Endothelial cell of umbilical vein (primary cell): ENCODE measurements around the gene TTLL11. TPM values are rescaled to one million over a fixed set of nuclear protein-coding genes. Genes with fewer than 3 reads are reported as not detected.

Experiments used
- BruUV-seq: library from RNA; stranded (reverse); fragments of 400-500 nt; replicated peaks from 2 replicates; lab custom pipeline; 2021; lab: Mats Ljungman, UMichigan
- CTCF ChIA-PET: fragments of 300-600, 350-600 bp; sonication (Branson Sonifier 250); formaldehyde crosslinking; loops from one replicate; lab custom pipeline; 2021; ENCODE audit warnings: antibody characterized with exemption, inconsistent platforms; lab: Charles Lee
- POLR2A ChIA-PET: fragments of 300-600, 350-600 bp; sonication (Branson Sonifier 250); formaldehyde crosslinking; loops from one replicate; lab custom pipeline; 2021; ENCODE audit warnings: antibody characterized with exemption, inconsistent platforms; lab: Charles Lee
- DNase-seq: peaks from one replicate; pipeline ENCODE4 v3.0.0-alpha.2; 2011; ENCODE audit warnings: low read depth, low spot score
- FAIRE-seq: peaks from 2 replicates; lab custom pipeline; 2011; peaks lifted over from hg19 to GRCh38; lab: Jason Lieb, UNC
- H2AFZ ChIP-seq: 2 replicates; pipeline ENCODE4 v1.6.0; 2012; ENCODE audit warnings: low read depth, low read length, control low read depth, inconsistent platforms
- H3K27ac ChIP-seq: 2 replicates; pipeline ENCODE4 v1.5.1; 2011; ENCODE audit warnings: low read depth, mild to moderate bottlenecking, control low read depth, low read length, moderate library complexity; ENCODE audit not compliant: insufficient read depth
- H3K27me3 ChIP-seq, 2 experiments: 2 replicates each; pipeline versions ENCODE4 v1.6.0 to v1.6.1; 2011; ENCODE audit warnings: low read length in 2 of 2, mixed read lengths in 1 of 2; ENCODE audit not compliant: control insufficient read depth in 2 of 2, insufficient read depth in 2 of 2
- H3K36me3 ChIP-seq, 2 experiments: 2 replicates in 1 of 2; 3 replicates in 1 of 2; pipeline ENCODE4 v1.5.1; 2011; ENCODE audit warnings: low read length in 2 of 2, mild to moderate bottlenecking in 1 of 2, moderate library complexity in 1 of 2; ENCODE audit not compliant: control insufficient read depth in 2 of 2, insufficient read depth in 2 of 2; ENCODE audit errors: extremely low read depth in 1 of 2
- H3K4me1 ChIP-seq: 3 replicates; pipeline ENCODE4 v1.5.1; 2011; ENCODE audit warnings: mild to moderate bottlenecking, low read length; ENCODE audit not compliant: control insufficient read depth, insufficient read depth; ENCODE audit errors: extremely low read depth
- H3K4me2 ChIP-seq: 2 replicates; pipeline ENCODE4 v1.6.1; 2011; ENCODE audit warnings: low read length, control low read depth, mixed read lengths; ENCODE audit not compliant: insufficient read depth
- H3K4me3 ChIP-seq, 3 experiments: fragments of 200-600 bp in 1 of 3; sonication (generic), shearing (Covaris generic) in 1 of 3; replicated peaks in 1 of 3; 2 replicates each; pipeline ENCODE4 v1.5.1; 2011 to 2016; ENCODE audit warnings: control low read depth in 3 of 3, low read length in 3 of 3, mild to moderate bottlenecking in 2 of 3, inconsistent platforms in 1 of 3, low read depth in 1 of 3, moderate library complexity in 1 of 3; ENCODE audit not compliant: insufficient read depth in 1 of 3
- H3K79me2 ChIP-seq: 2 replicates; pipeline ENCODE4 v1.6.0; 2012; ENCODE audit warnings: low read length, inconsistent platforms; ENCODE audit not compliant: control insufficient read depth, insufficient read depth
- H3K9ac ChIP-seq: replicated peaks from 2 replicates; pipeline ENCODE3; 2011; ENCODE audit warnings: low read length, control low read depth; ENCODE audit not compliant: insufficient read depth; ENCODE audit errors: extremely low read depth
- H3K9me1 ChIP-seq: replicated peaks from 3 replicates; pipeline ENCODE4 v1.6.0; 2011; ENCODE audit warnings: mild to moderate bottlenecking, low read length; ENCODE audit not compliant: control insufficient read depth, insufficient read depth; ENCODE audit errors: extremely low read depth
- H3K9me3 ChIP-seq: replicated peaks from 2 replicates; pipeline ENCODE4 v1.5.1; 2012; ENCODE audit warnings: low read length, inconsistent platforms; ENCODE audit not compliant: control insufficient read depth, insufficient read depth
- H4K20me1 ChIP-seq: replicated peaks from 2 replicates; pipeline ENCODE3; 2011; ENCODE audit warnings: mild to moderate bottlenecking, low read length; ENCODE audit not compliant: control insufficient read depth, insufficient read depth; ENCODE audit errors: extremely low read depth
- MAX ChIP-seq: IDR thresholded peaks from 2 replicates; pipeline ENCODE4 v1.6.1; 2011; ENCODE audit not compliant: insufficient read depth, insufficient read length
- MYC ChIP-seq: IDR thresholded peaks from one replicate; pipeline ENCODE4 v1.6.1; 2011; ENCODE audit warnings: mild to moderate bottlenecking, low read depth, low read length
- POLR2A ChIP-seq: IDR thresholded peaks from 2 replicates; pipeline ENCODE4 v1.6.1; 2012; ENCODE audit warnings: low read depth, mild to moderate bottlenecking, control low read depth, low read length
- POLR2AphosphoS5 ChIP-seq: IDR thresholded peaks from 2 replicates; pipeline ENCODE4 v1.6.1; 2012; ENCODE audit warnings: low read depth, mild to moderate bottlenecking, control low read depth, low read length, moderate library complexity; ENCODE audit not compliant: insufficient read depth
- dilution Hi-C: fragments of 300-500 bp; cut with MboI; formaldehyde crosslinking; loops from one replicate; pipeline ENCODE4 v1.15.0; 2019; ENCODE audit warnings: low sequenced_read_pairs; ENCODE audit not compliant: extremely low pct_ligation_motif_present
- intact Hi-C: fragments of 100-400 bp; cut with micrococcal nuclease; formaldehyde crosslinking; loops from one replicate; pipeline ENCODE4 v1.10.0; 2022
- polyA plus RNA-seq, 4 experiments: library from polyadenylated mRNA; depleted of rRNA in 3 of 4; stranded (reverse) in 3 of 4; unstranded in 1 of 4; fragments of >200 nt; gene quantifications; 2 replicates each; pipeline versions ENCODE4 v1.2.1 to v1.2.3, GENCODE V29; 2011 to 2012; ENCODE audit warnings: missing spikeins in 1 of 4
- total RNA-seq: library from RNA; stranded (reverse); gene quantifications from 2 replicates; pipeline ENCODE4 v1.2.3, GENCODE V29; 2021

Gene TTLL11
- total and polyA plus RNA-seq, 2 donors (not counting 3 experiments of a cell fraction or from before 2014, with no cell fraction given), result 4.9 to 5.1 TPM

- intact Hi-C loops, result no loop called here
- Histone ChIP-seq H3K79me2 (peaks cover 35% of the 10 kb centered on the region), H3K9me3 (no peaks in the 10 kb centered on the region), H3K27me3 (no peaks in the 10 kb centered on the region), H4K20me1 (no peaks in the 10 kb centered on the region), H3K27ac (no peak overlapping the region), H3K4me2 (no peak overlapping the region), H3K9ac (no peak overlapping the region), H3K4me3 (no peak overlapping the region), H2AFZ (no peak overlapping the region), H3K36me3 (no peaks in the 10 kb centered on the region), H3K9me1 (no peaks in the 10 kb centered on the region), H3K4me1 (peaks cover 9% of the 10 kb centered on the region)
- TF ChIP-seq MAX (no peak), POLR2A (no peak), MYC (no peak)
- DNase-seq (no peak), FAIRE-seq (no peak)
- no TSS peak for BruUV-seq
- CTCF ChIA-PET, result no interaction called here
- dilution Hi-C loops, result no loop called here
- POLR2A ChIA-PET, result no interaction called here
Measured at GRCh38 chr9:121954477-121955140, 138.5 kb downstream of the TTLL11 start.

GRCh38 chr9:121952611-121953010 lies 140.5 kb downstream of the TTLL11 start:
- Histone ChIP-seq H3K9ac (no peak overlapping the region), H4K20me1 (no peaks in the 10 kb centered on the region), H3K4me2 (no peak overlapping the region), H2AFZ (no peak overlapping the region), H3K9me3 (no peaks in the 10 kb centered on the region), H3K27ac (no peak overlapping the region), H3K4me1 (no peaks in the 10 kb centered on the region), H3K9me1 (no peaks in the 10 kb centered on the region), H3K36me3 (no peaks in the 10 kb centered on the region), H3K4me3 (no peak overlapping the region), H3K27me3 (no peaks in the 10 kb centered on the region), H3K79me2 (peaks cover 18% of the 10 kb centered on the region)
- intact Hi-C loops (no loop called here), dilution Hi-C loops (no loop called here)
- ChIA-PET POLR2A (no interaction called here), CTCF (interaction anchor here (1.6 kb wide), 1 partner anchor 18 kb away, joined by 6 read pairs; no protein-coding TSS in a partner anchor)
- TF ChIP-seq POLR2AphosphoS5 (no peak), POLR2A (no peak)
- no peak for FAIRE-seq
- no TSS peak for BruUV-seq
- DNase-seq, result no peak
